ENCODE data around the gene NLRP9.
"Not testable (repeated sequence)": the region's sequence is repeated elsewhere in the genome, so short reads cannot be mapped to it uniquely, and the experiment has no call there.

Gene NLRP9

DNA sequence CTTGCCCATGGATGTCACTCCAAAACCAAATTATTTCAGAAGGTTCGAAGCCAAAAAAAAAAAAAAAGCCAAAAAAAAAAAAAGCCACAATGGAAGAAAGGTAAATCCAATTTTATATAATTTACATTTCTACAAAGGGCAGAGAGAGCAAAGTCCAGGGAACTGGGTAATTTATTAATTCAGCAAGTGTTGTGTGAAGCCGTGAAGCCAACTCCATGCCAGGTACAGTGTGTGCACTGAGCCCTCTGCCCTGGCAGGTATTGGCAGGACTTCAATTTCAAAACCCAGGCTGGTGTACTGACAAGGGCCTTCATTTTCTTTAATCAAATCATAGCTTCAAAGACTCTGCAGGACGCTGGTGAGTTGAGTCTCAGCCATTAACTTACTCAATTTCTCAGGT is 15.2 kb upstream of the NLRP9 start:
- TF ChIP-seq, protein P1, sequence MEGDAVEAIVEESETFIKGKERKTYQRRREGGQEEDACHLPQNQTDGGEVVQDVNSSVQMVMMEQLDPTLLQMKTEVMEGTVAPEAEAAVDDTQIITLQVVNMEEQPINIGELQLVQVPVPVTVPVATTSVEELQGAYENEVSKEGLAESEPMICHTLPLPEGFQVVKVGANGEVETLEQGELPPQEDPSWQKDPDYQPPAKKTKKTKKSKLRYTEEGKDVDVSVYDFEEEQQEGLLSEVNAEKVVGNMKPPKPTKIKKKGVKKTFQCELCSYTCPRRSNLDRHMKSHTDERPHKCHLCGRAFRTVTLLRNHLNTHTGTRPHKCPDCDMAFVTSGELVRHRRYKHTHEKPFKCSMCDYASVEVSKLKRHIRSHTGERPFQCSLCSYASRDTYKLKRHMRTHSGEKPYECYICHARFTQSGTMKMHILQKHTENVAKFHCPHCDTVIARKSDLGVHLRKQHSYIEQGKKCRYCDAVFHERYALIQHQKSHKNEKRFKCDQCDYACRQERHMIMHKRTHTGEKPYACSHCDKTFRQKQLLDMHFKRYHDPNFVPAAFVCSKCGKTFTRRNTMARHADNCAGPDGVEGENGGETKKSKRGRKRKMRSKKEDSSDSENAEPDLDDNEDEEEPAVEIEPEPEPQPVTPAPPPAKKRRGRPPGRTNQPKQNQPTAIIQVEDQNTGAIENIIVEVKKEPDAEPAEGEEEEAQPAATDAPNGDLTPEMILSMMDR (IDR thresholded peaks at IDR 0.05): no peak
- no peak overlapping the region for H3K27ac Mint-ChIP-seq
- no peaks in the 10 kb centered on the region for H3K36me3 Mint-ChIP-seq (ENCODE audit: low read depth)
- no peak overlapping the region for H3K4me3 Mint-ChIP-seq
- peaks cover 82% of the 10 kb centered on the region for H3K9me3 Mint-ChIP-seq
- no peaks in the 10 kb centered on the region for H3K27me3 Mint-ChIP-seq (ENCODE audit: low read depth, poor library complexity)
- H3K4me1 Mint-ChIP-seq: no peaks in the 10 kb centered on the region
- DNase-seq: no peak

- DNase-seq: no peak
- no peak overlapping the region for H3K27ac Mint-ChIP-seq
- no peak overlapping the region for H3K4me3 Mint-ChIP-seq
- H3K9me3 Mint-ChIP-seq: peaks cover 71% of the 10 kb centered on the region
- no peaks in the 10 kb centered on the region for H3K36me3 Mint-ChIP-seq (ENCODE audit: low read depth)
- H3K27me3 Mint-ChIP-seq (ENCODE audit: low read depth, poor library complexity): no peaks in the 10 kb centered on the region
- TF ChIP-seq, protein P1 (IDR thresholded peaks at IDR 0.05): no peak
- H3K4me1 Mint-ChIP-seq: no peaks in the 10 kb centered on the region
Observed at GRCh38 chr19:55750715-55751114, 12.5 kb upstream of the NLRP9 start.

GRCh38 chr19:55730378-55730777 is 7.8 kb downstream of the NLRP9 start:
- not testable (repeated sequence) for H3K4me1 Mint-ChIP-seq; DNase-seq; H3K36me3 Mint-ChIP-seq (ENCODE audit: low read depth); H3K4me3 Mint-ChIP-seq; H3K27me3 Mint-ChIP-seq (ENCODE audit: low read depth, poor library complexity); H3K27ac Mint-ChIP-seq
- peaks cover 79% of the 10 kb centered on the region for H3K9me3 Mint-ChIP-seq

GRCh38 chr19:55723491-55723890 is 14.7 kb downstream of the NLRP9 start:
- H3K4me3 Mint-ChIP-seq: no peak overlapping the region
- TF ChIP-seq, protein P1 (IDR thresholded peaks at IDR 0.05): no peak
- DNase-seq: no peak
- no peaks in the 10 kb centered on the region for H3K4me1 Mint-ChIP-seq
- H3K9me3 Mint-ChIP-seq: peaks cover 81% of the 10 kb centered on the region
- no peak overlapping the region for H3K27ac Mint-ChIP-seq
- peaks cover 3% of the 10 kb centered on the region for H3K27me3 Mint-ChIP-seq (ENCODE audit: low read depth, poor library complexity)
- no peaks in the 10 kb centered on the region for H3K36me3 Mint-ChIP-seq (ENCODE audit: low read depth)

- TF ChIP-seq, protein P1 (IDR thresholded peaks at IDR 0.05): no peak
Observed at GRCh38 chr19:55720801-55721200, 17.4 kb downstream of the NLRP9 start.

GRCh38 chr19:55720214-55720746 is 17.9 kb downstream of the NLRP9 start:
- no peak overlapping the region for H3K27ac Mint-ChIP-seq
- H3K4me3 Mint-ChIP-seq: no peak overlapping the region
- no peaks in the 10 kb centered on the region for H3K4me1 Mint-ChIP-seq
- DNase-seq: no peak
- H3K9me3 Mint-ChIP-seq: peaks cover 89% of the 10 kb centered on the region
- TF ChIP-seq, protein P1 (IDR thresholded peaks at IDR 0.05): no peak
- no peaks in the 10 kb centered on the region for H3K36me3 Mint-ChIP-seq (ENCODE audit: low read depth)
- peaks cover 3% of the 10 kb centered on the region for H3K27me3 Mint-ChIP-seq (ENCODE audit: low read depth, poor library complexity)

More at GRCh38 chr19:55720801-55721200, 17.4 kb downstream of the NLRP9 start:
- H3K4me3 Mint-ChIP-seq: no peak overlapping the region
- H3K36me3 Mint-ChIP-seq (ENCODE audit: low read depth): no peaks in the 10 kb centered on the region
- peaks cover 3% of the 10 kb centered on the region for H3K27me3 Mint-ChIP-seq (ENCODE audit: low read depth, poor library complexity)
- H3K4me1 Mint-ChIP-seq: no peaks in the 10 kb centered on the region
- peaks cover 86% of the 10 kb centered on the region for H3K9me3 Mint-ChIP-seq
- no peak for DNase-seq
- no peak overlapping the region for H3K27ac Mint-ChIP-seq

DNA sequence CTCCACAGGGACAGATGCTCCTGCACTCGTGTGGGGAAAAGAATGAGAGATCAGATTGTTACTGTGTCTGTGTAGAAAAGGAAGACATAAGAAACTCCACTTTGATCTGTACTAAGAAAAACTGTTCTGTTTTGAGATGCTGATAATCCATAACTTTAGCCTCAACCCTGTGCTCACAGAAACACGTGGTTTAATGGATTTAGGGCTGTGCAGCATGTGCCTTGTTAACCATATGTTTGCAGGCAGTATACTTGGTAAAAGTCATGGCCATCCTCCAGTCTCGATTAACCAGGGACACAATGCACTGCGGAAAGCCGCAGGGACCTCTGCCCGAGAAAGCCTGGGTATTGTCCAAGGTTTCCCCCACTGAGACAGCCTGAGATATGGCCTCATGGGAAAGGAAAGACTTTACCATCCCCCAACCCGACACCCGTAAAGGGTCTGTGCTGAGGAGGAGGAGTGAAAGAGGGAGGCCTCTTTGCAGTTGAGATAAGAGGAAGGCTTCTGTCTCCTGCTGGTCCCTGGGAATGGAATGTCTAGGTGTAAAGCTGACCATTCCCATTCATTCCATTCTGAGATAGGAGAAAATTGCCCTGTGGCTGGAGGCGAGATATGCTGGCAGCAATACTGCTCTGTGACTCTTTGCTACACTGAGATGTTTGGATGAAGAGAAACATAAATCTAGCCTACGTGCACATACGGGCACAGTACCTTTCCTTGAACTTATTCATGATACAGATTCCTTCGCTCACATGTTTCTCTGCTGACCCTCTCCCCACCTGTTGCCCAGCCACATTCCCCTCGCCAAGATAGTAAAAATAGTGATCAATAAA is 20.1 kb downstream of the NLRP9 start:
- not testable (repeated sequence) for DNase-seq; H3K27me3 Mint-ChIP-seq (ENCODE audit: low read depth, poor library complexity); H3K27ac Mint-ChIP-seq; H3K36me3 Mint-ChIP-seq (ENCODE audit: low read depth); H3K4me1 Mint-ChIP-seq; H3K4me3 Mint-ChIP-seq
- H3K9me3 Mint-ChIP-seq: peaks cover 89% of the 10 kb centered on the region

All from nephron progenitor cell (in vitro differentiated cells).